Nucleus accumbens (tissue), 56 donors: ENCODE data around the gene POM121C.
"Not testable (repeated sequence)": the region's sequence is repeated elsewhere in the genome, so short reads cannot be mapped to it uniquely, and the experiment has no call there.

Source experiments
- DNase-seq, 56 donors: peaks; one replicate each; lab custom pipeline; 2025; lab: John Stamatoyannopoulos, UW

The POM121C gene

DNA sequence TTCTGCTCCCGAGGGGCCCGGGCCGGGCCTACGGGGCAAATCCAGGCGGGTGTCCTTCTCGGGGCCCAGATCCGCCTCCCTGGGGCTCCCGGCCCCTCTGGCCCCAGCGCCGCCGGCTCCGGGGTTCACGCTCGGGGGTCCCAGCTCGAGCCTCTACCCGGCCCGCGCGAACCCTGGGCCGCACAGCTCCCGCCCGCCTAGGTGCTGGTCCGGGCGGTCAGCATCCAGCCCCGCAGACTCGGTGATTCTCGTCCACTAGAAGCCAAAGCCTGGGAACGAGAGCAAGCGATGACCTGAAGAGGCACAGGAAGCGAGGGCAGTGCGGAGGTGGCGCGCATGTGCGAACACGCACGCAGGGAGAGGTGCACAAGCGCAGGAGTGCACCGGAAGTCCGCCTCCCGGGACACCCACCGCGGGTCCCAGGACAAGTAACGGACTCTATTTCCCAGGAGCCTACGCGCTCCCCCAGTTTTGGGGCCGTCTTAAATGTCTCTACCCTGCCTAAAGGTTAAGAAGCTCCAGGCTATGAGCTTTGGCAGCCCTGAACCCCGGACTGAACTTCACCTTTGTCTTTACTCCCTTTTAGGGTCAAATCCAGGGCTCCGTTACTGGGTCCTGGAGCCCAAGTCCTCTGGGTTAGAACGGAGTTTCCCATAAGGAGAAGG is at the start of gene POM121C:
Gene POM121C (minus strand): TSS at position 321 of the 665 bp plus-strand sequence. CDS start 44,803 bp downstream, outside the sequence.
- DNase-seq: peak; percentile 46 to 94 (median 80)

DNA sequence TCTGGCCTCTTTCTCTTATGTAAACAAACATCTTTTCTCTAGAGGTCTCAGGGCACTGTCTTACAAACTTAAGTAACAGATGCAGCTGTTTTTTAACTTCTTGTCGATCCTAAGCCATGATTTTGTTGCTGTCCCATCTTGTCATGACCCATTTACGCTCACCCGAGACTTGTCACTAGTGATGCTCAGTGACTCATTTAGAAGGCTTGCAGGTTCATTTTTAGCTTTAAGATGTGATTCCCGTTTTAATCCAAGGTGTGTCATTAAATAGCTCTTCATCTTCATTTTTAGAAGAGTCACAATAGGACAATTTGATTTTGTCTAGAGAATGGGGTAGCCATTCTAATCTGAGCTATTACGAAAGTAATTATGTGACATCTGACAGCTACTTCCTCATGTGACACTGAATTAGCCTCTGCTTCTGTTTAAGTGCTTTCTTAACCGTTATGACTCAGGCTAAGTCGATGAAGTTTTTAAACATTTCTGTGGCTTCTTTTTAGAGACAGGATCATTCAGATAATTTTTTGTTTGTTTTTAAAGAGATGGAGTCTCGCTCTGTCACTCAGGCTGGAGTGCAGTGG is 48.7 kb upstream of the POM121C start:
- DNase-seq: peak in 4 of 56 donors; percentile 9 to 47 (median 12)

DNA sequence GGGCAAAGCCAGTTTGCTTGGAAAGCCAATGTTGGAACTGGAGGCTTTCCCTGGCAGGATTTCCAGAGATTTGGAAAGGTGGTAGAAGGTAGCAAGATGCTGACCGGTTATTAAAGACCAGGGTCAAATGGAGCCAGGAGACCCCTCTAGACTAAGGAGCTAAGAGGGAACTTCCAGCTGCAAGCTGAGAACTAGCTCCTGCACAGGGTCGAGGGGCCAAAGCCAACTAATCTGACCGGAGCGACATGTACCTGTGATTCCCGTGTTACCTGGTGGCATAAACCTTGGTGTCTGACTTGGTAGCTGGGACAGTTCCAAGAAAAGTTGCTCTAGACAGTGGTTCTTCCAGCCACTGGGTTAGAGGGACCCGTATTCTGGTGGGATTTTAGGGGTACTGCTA is 47.8 kb upstream of the POM121C start:
- no peak for DNase-seq

DNA sequence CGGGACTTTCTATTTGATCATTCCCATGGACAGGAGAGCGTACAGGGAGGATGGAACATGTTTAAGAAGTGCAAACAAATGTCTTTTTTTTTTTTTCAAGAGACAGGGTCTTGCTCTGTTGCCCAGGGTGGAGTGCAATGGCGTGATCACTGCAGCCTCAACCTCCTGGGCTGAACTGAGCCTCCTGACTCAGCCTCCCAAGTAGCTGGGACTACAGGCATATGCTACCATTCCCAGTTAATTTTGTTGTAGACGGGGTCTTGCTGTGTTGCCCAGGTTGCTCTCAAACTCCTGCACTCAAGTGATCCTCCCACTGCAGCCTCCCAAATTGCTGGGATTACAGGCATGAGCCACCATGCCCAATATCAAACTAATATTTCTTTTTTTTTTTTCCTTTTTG is 46.5 kb upstream of the POM121C start:
- DNase-seq: no peak

DNA sequence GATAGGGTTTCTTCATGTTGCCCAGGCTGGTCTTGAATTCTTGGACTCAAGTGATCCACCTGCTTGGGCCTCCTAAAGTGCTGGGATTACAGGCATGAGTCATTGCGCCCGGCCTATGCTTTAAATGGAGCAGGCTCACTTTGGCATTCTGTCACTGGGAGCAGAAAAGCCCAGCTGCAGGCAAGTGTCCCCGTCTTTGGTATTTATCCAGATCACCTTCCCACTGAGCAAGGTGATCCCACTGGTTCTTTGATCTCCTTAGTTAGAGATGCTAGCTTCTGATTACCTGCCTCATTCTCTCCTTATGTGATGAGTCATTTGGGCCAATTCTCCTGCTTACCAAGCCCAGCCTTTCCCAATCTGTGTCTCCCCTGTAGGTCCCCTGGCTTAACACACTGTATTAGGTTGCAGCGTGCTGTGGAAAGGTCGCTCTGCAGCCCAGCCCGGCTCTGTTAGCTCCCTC is 45.3 kb upstream of the POM121C start:
- no peak for DNase-seq

DNA sequence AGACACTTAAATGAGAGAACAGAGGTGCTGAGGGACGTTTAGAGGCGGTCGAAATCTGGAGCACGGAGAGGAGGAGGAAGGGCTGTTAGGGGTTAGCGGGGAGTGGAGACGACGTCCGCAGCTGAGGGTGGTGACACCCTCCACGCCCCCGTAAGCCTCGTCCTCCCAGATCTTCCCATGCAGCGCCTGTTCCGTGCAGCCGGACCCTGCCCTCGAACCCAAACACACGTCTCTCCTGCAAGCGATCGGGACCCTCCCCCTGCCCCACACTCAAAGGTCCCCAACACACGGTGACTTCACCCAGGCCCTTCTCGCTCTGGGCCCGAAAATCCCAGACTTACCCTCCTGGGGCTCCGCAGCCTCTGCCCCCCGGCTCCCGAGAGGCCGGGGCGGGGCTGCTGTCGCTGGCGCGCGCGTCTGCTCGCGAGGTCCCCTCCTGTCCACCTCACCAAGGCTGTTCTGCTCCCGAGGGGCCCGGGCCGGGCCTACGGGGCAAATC is 41.2 kb upstream of the POM121C start:
- DNase-seq: peak in 3 of 56 donors; percentile 28 to 39 (median 35)

DNA sequence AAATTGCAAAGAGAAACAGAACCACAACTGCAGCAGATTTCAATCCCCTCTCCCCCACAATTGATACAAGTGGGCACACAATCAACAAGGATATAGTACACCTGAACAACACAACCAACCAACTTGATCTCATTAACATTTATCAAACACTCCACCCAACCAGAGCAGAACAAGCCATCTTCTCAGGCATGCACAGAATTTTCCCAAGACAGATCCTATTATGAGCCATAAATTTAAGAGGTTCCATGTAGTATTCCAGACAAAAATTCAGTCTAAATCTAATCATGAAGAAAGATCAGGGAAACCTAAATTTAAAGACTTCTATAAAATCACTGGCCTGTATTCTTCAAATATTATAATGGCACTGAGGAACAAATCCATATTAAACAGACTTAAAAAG is 35.6 kb upstream of the POM121C start:
- not testable (repeated sequence) for DNase-seq

DNA sequence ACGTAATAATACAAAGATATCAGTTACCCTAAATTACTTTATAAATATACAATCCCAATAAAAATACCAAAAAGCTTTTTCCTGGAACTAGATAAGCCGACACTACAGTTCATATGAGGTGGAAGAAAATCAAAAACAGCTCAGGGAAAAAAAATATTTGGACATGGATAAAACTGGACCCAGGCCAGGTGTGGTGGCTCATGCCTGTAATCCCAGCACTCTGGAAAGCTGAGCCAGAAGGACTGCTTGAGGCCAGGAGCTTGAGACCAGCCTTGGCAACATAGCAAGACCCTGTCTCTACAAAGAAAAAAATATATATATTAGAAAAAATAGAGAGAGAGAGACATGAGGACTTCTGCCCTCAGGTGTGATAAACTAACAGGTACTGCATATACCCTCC is 32.7 kb upstream of the POM121C start:
- not testable (repeated sequence) for DNase-seq

DNA sequence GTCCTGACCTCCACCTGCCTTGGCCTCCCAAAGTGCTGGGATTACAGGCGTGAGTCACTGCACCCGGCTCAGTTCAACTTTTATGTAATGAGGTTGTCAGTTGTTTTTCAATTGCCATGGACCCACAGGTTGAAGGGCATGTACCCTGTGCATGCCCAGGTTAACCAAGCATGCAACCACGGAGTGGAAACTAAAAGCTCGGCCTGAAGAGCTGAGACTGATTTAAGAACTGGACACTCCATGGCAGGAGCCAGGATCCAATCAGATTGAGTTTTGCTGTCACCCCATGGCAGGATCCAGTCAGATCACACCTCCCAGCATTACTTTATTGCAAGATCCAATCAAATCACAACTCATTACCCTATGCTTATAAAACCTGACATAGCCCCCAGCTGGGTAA is 22.9 kb upstream of the POM121C start:
- DNase-seq: not testable (repeated sequence)

DNA sequence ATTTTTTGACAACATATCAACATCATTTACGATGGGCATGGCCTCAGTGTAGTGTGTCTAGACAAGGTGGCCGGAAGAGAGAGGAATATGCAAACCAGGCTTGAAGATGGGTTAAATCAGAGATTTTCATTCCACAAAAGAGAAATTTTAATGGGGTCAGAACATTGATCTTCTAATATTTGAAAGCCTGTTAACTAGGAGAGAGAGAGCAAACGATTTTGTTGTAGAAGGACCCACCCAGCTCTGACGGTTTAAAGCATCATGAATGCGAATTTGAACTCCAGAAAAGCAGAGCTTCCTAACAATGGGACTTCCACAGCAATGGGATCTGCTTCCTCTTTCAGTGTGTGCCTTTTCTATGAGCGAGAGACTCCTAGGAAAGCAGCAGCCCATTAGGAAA is 5.9 kb upstream of the POM121C start, which contains the start of gene SPDYE5:
Gene SPDYE5 (plus strand): TSS at position 301 of the 400 bp plus-strand sequence. CDS start 1,728 bp downstream, outside the sequence.
- DNase-seq: not testable (repeated sequence)

DNA sequence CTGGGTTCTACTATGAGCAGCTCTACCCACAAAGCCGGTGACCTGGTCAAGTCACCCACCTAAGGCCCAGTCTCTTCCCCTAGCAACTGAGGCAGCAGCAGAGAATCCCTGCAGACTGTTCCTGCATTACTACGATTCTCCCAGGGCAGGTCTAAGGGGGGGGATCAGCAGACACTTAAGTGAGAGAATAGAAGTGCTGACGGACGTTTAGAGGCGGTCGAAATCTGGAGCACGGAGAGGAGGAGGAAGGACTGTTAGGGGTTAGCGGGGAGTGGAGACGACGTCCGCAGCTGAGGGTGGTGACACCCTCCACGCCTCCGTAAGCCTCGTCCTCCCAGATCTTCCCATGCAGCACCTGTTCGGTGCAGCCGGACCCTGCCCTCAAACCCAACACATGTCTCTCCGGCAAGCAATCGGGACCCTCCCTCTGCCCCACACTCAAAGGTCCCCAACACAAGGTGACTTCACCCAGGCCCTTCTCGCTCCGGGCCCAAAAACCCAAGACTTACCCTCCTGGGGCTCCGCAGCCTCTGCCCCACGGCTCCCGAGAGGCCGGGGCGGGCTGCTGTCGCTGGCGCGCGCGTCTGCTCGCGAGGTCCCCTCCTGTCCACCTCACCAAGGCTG is 632 bp downstream of the POM121C start:
- DNase-seq: peak in 4 of 56 donors; percentile 0 to 30 (median 0)

DNA sequence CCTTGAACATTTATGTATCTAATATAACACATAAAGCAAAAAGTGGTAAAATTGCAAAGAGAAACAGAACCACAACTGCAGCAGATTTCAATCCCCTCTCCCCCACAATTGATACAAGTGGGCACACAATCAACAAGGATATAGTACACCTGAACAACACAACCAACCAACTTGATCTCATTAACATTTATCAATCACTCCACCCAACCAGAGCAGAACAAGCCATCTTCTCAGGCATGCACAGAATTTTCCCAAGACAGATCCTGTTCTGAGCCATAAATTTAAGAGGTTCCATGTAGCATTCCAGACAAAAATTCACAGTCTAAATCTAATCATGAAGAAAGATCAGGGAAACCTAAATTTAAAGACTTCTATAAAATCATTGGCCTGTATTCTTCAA is 5.8 kb downstream of the POM121C start:
- not testable (repeated sequence) for DNase-seq

DNA sequence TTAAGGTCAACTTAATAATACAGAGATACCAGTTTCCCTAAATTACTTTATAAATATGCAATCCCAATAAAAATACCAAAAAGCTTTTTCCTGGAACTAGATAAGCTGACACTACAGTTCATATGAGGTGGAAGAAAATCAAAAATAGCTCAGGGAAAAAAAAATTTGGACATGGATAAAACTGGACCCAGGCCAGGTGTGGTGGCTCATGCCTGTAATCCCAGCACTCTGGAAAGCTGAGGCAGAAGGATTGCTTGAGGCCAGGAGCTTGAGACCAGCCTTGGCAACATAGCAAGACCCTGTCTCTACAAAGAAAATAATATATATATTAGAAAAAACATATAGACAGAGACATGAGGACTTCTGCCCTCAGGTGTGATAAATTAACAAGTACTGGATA is 8.6 kb downstream of the POM121C start:
- not testable (repeated sequence) for DNase-seq

DNA sequence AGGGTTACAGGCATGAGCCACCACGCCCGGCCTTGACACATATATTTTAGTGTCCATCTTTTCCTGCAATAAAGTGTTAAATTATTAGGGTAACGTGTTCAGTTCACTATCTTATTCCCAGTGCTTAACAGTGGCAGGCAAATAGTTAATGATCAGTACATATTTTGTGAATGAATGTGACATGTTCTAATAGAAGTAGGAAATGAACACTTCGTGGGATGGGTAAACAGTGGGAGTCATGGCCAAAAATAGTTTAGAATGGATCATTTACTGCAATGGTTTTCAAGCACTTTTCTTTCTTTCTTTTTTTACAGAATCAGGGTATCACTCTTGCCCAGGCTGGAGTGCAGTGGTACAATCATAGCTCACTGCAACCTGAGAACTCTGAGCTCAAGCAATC is 15.9 kb downstream of the POM121C start:
- not testable (repeated sequence) for DNase-seq

DNA sequence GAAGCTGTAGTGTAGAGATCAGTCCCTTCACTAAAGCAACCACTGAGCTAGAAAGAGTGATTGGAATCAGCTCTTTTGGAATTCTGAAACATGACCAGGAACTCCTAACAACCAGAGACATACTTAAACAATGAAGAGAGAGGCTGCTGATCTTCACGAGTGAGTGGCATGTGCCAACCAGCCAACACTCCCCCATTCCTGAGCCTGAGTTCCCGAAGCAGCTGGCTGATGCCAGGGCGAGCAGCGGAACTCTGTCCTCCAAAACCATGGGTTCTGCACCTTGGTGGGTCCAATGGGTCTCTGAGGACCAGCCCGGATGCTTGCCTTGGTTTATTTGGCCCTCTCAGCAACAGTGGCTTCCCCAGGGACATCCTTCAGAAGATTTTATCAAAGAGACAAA is 25.6 kb downstream of the POM121C start:
- not testable (repeated sequence) for DNase-seq

DNA sequence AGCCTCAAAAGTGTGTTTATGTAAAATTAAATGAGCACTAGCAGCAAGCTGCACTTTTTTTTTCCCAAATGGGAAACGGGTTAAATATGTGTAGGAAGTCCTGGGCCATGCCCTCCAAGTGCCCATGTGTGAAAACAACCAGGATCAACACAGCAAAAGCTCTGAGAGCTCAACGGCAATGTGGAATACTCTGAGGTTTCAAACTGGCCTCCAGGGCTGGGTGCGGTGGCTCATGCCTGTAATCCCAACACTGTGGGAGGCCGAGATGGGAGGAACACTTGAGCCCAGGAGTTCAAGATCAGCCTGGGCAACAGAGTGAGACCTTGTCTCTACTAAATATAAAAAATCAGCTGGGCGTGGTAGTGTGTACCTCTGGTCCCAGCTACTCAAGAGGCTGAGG is 28.1 kb downstream of the POM121C start:
- not testable (repeated sequence) for DNase-seq

DNA sequence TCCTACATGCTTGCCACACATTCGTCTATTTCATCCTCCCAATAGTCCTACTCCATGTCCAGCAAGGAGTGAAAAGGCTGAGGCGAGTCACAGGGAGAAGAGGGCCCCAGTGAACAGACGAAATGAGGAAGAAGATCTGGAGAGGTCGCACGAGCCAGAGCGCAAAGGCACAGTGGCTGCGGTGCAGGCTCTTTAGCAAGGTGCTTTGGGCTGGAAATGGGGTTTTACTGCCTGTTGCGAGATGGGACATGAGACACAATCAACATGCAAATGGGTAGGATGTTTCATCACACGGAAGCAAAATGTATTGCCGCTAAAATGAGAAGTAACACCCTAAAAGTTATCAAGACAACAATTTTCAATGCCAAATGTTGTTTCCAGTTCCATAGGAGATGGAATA is 29.7 kb downstream of the POM121C start:
- not testable (repeated sequence) for DNase-seq

DNA sequence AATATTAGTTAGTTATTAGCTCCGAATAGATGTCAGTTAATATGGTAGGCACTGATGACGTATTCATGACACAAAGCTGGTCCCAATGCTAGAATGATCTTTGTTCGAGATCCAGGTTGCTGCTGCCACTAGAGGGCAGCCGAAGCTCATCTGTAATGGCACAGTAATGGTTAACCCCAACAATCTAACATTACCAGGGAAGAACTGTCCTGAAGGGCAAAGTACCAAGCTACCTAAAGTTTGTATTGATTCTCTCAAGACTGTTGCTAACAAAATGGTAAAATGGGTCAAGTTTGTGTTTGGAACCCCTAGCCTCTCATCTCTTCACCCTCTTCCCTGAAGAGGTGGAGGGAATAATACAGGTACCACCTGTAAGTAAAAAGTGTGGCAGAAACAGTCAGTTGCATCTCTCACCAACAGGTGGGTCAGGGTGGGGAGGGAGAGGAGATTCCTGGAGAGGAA is 33.6 kb downstream of the POM121C start:
- not testable (repeated sequence) for DNase-seq

DNA sequence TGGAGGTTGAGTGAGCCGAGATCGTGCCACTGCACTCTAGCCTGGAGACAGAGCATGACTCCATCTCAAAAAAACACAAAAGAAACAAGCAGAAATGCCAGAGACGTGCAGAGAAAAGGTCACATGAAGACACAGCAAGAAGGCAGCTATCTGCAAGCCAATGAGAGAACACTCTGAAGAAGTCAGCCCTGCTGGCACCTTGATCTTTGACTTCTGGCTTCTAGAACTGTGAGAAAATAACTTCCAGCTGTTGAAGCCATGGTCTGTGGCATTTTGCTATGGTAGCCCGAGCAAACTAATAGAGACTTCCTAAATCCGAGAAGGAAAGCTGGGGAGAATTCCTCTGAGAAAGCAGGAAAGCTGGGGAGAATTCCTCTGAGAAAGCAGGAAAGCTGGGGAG is 36.2 kb downstream of the POM121C start:
- not testable (repeated sequence) for DNase-seq

DNA sequence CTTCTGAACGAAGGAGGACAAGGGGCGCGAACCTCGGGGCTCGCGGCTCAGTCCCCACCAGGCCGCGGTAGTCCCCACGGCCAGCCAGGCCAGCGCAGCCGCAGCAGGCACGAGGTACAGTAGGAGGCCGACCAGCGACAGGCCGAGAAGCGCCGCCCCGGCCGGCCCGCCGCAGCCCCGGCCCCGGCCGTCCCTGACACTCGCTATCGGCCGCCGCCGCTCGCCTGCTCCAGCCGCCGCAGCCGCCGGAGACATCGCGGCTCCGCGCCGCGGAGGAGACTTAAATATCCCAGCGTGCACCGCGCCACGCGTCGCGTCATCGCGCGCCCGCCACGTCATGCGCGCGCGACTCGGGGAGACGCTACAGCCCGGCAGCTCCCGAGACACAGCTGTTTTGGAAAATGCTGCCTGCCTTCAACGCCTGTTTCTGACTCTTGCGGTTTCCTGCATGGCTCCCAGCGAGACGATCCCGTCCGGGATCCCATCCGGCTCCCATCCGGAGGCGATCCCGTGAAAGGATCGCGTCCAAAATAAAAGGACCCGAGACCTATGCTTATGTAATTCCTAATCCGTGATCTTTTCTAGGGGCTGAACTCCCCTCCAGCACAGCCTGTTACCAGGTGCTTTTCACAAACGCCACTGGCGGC is 43.5 kb downstream of the POM121C start:
- DNase-seq: peak in 23 of 56 donors; percentile 3 to 64 (median 20)

DNA sequence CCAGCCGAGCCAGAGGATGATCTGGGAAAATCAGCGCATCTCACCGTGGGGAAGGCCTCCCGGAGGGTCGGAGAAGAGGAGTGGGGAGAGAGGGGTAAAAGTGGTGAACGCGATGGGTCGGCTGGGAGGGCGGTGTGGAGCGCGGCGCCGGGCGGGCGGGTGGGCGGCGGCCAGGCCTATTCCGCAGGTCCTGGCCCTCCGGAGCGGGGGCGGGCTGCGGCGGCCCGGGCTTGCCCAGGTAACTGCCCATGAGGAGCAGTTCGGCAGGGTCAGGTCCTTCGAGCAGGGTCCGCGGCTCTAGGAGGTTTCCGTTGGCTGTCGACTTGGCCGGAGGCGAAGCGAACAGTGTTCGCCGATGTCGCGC is 44.0 kb downstream of the POM121C start:
- not testable (repeated sequence) for DNase-seq
